Trophoblast cell (in vitro differentiated cells and primary cell): ENCODE data around the gene DNMT3L.
"Not testable (repeated sequence)": the region's sequence is repeated elsewhere in the genome, so short reads cannot be mapped to it uniquely, and the experiment has no call there.

Experiments
- DNase-seq, 2 donors: peaks; one replicate each; pipeline ENCODE4 v3.0.0-alpha.2; 2016
- H2AFZ ChIP-seq: 2 replicates; pipeline ENCODE4 v1.6.1; 2013; ENCODE audit warnings: low read length, moderate library complexity, mild to moderate bottlenecking; ENCODE audit not compliant: insufficient read depth, poor library complexity
- H2AK5ac ChIP-seq: 2 replicates; pipeline ENCODE4 v1.6.1; 2013; ENCODE audit warnings: mild to moderate bottlenecking, low read length
- H2BK120ac ChIP-seq: 2 replicates; pipeline ENCODE4 v1.6.1; 2013; ENCODE audit warnings: low read length, mild to moderate bottlenecking, moderate library complexity; ENCODE audit not compliant: insufficient read depth, poor library complexity
- H2BK12ac ChIP-seq: 2 replicates; pipeline ENCODE4 v1.6.1; 2013; ENCODE audit warnings: mild to moderate bottlenecking, low read length, moderate library complexity
- H2BK5ac ChIP-seq: 2 replicates; pipeline ENCODE4 v1.6.1; 2013; ENCODE audit warnings: low read length, low read depth, moderate library complexity, mild to moderate bottlenecking; ENCODE audit not compliant: poor library complexity
- H3K14ac ChIP-seq: 2 replicates; pipeline ENCODE4 v1.6.1; 2013; ENCODE audit warnings: mild to moderate bottlenecking, low read length
- H3K18ac ChIP-seq: 2 replicates; pipeline ENCODE4 v1.6.1; 2013; ENCODE audit warnings: mild to moderate bottlenecking, low read length
- H3K23ac ChIP-seq: 2 replicates; pipeline ENCODE4 v1.6.1; 2013; ENCODE audit warnings: low read length
- H3K27ac ChIP-seq: 2 replicates; pipeline ENCODE4 v1.5.1; 2013; ENCODE audit warnings: low read depth, mild to moderate bottlenecking, inconsistent platforms, low read length, moderate library complexity
- H3K27me3 ChIP-seq: 2 replicates; pipeline ENCODE4 v1.6.1; 2013; ENCODE audit warnings: inconsistent platforms, mild to moderate bottlenecking, low read length, moderate library complexity; ENCODE audit not compliant: insufficient read depth
- H3K36me3 ChIP-seq, 2 experiments: 1 replicate in 1 of 2; 2 replicates in 1 of 2; pipeline ENCODE4 v1.6.1; 2013; ENCODE audit warnings: low read length in 2 of 2, mild to moderate bottlenecking in 2 of 2, moderate library complexity in 1 of 2; ENCODE audit not compliant: insufficient read depth in 2 of 2, control insufficient read depth in 1 of 2
- H3K4ac ChIP-seq: 2 replicates; pipeline ENCODE4 v1.6.1; 2013; ENCODE audit warnings: low read depth, mild to moderate bottlenecking, low read length, moderate library complexity
- H3K4me1 ChIP-seq, 2 experiments: 1 replicate in 1 of 2; 2 replicates in 1 of 2; pipeline ENCODE4 v1.6.1; 2013; ENCODE audit warnings: low read length in 2 of 2, mild to moderate bottlenecking in 2 of 2, moderate library complexity in 1 of 2; ENCODE audit not compliant: insufficient read depth in 2 of 2, control insufficient read depth in 1 of 2
- H3K4me2 ChIP-seq: 2 replicates; pipeline ENCODE4 v1.6.1; 2013; ENCODE audit warnings: inconsistent platforms, mild to moderate bottlenecking, low read length, moderate library complexity
- H3K4me3 ChIP-seq: 2 replicates; pipeline ENCODE4 v1.5.1; 2013; ENCODE audit warnings: mild to moderate bottlenecking, low read depth, low read length, inconsistent platforms
- H3K79me1 ChIP-seq: one replicate; pipeline ENCODE4 v1.6.1; 2013; ENCODE audit warnings: low read length
- H3K79me2 ChIP-seq: 2 replicates; pipeline ENCODE4 v1.6.1; 2013; ENCODE audit warnings: low read length, mild to moderate bottlenecking; ENCODE audit not compliant: control insufficient read depth, insufficient read depth, poor library complexity
- H3K9ac ChIP-seq: 2 replicates; pipeline ENCODE4 v1.6.1; 2013; ENCODE audit warnings: mild to moderate bottlenecking, low read length
- H3K9me3 ChIP-seq: 2 replicates; pipeline ENCODE4 v1.6.1; 2013; ENCODE audit warnings: low read depth, mild to moderate bottlenecking, control low read depth, inconsistent platforms, low read length; ENCODE audit not compliant: insufficient read depth
- H4K12ac ChIP-seq: 2 replicates; pipeline ENCODE4 v1.6.1; 2013; ENCODE audit warnings: low read depth, mild to moderate bottlenecking, low read length, moderate library complexity
- H4K8ac ChIP-seq: 2 replicates; pipeline ENCODE4 v1.6.1; 2013; ENCODE audit warnings: low read depth, mild to moderate bottlenecking, low read length, moderate library complexity
- H4K91ac ChIP-seq: one replicate; pipeline ENCODE4 v1.6.1; 2013; ENCODE audit warnings: low read depth, mild to moderate bottlenecking, low read length, moderate library complexity
- WGBS: extraction: QIAGEN DNeasy Blood & Tissue Kit; methylation state at CpG from one replicate; pipeline ENCODE4 v1.1.7; 2013; ENCODE audit warnings: missing lambda C conversion rate; ENCODE audit not compliant: insufficient read length, insufficient coverage; ENCODE audit errors: extremely low coverage; 5-methylcytosine and 5-hydroxymethylcytosine counted together

Gene DNMT3L

GRCh38 chr21:44304877-44305293 lies 43.2 kb upstream of the DNMT3L start:
- no CpG with 5 or more reads among the region's 8 CpGs for WGBS
- Histone ChIP-seq H3K36me3 (peaks cover 17 to 18% of the 10 kb centered on the region in 2 experiments), H2AFZ (no peak overlapping the region), H3K14ac (no peak overlapping the region), H3K79me2 (peaks cover 10% of the 10 kb centered on the region), H3K9ac (no peak overlapping the region), H3K27ac (no peak overlapping the region), H2AK5ac (no peak overlapping the region), H2BK12ac (no peak overlapping the region), H3K4ac (no peak overlapping the region), H3K27me3 (no peaks in the 10 kb centered on the region), H3K4me2 (no peak overlapping the region), H3K79me1 (peaks cover 9% of the 10 kb centered on the region), H3K18ac (peak overlapping the region; percentile 2), H2BK120ac (no peak overlapping the region), H2BK5ac (no peak overlapping the region), H4K12ac (no peak overlapping the region), H3K4me3 (no peak overlapping the region), H4K8ac (no peak overlapping the region), H3K9me3 (peaks cover 1% of the 10 kb centered on the region), H3K4me1 (peaks cover 6 to 8% of the 10 kb centered on the region in 2 experiments), H4K91ac (no peak overlapping the region), H3K23ac (no peak overlapping the region)
- peak; percentile 27 to 38 for DNase-seq

DNA sequence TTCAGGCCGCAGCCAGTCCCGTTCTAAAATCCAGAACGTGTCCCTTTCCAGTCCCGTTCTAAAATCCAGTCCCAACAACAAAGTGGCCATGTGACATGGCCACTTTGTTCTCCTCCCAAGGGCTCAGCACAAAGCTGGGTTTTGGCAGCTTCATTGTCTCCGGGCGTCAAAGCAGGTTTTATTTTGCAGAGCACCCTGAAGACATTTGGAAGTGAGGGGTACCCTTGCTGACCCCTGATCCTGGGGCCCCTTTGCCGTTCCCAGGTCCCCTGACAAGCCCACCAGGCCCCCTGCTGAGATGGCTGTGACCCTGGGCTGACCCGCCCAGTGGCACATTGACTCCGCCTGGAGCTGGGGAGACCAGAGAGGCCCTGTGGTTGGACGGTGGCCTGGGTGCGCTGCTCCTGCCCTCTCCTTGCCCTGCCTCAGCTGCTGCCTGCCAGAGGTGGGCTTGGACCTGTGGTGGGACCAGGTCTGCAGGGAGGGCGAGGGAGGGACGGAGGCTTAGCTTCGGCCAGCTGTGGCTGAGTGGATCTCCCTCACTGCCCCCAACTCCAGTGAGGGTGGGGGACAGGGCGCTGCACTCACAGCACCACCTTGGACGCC lies 42.4 kb upstream of the DNMT3L start:
- Histone ChIP-seq H2AK5ac (no peak overlapping the region), H4K8ac (no peak overlapping the region), H3K79me1 (peaks cover 14% of the 10 kb centered on the region), H2BK120ac (no peak overlapping the region), H3K79me2 (peaks cover 12% of the 10 kb centered on the region), H3K4me1 (peaks cover 7 to 8% of the 10 kb centered on the region in 2 experiments), H2BK5ac (no peak overlapping the region), H3K36me3 (peaks cover 14 to 15% of the 10 kb centered on the region in 2 experiments), H3K9ac (no peak overlapping the region), H3K27ac (no peak overlapping the region), H3K18ac (peak overlapping the region; percentile 7), H4K12ac (no peak overlapping the region), H3K27me3 (no peaks in the 10 kb centered on the region), H3K23ac (no peak overlapping the region), H3K14ac (no peak overlapping the region), H3K4ac (peak overlapping the region; percentile 8), H2AFZ (no peak overlapping the region), H3K9me3 (peaks cover 1% of the 10 kb centered on the region), H3K4me3 (no peak overlapping the region), H4K91ac (no peak overlapping the region), H3K4me2 (no peak overlapping the region), H2BK12ac (no peak overlapping the region)
- WGBS, result no CpG with 5 or more reads among the region's 16 CpGs
- DNase-seq, result no peak

- H2AFZ ChIP-seq, result no peak overlapping the region
- H2BK12ac ChIP-seq, result no peak overlapping the region
- H3K23ac ChIP-seq, result no peak overlapping the region
- peaks cover 14 to 15% of the 10 kb centered on the region in 2 experiments for H3K36me3 ChIP-seq
- no peaks in the 10 kb centered on the region for H3K27me3 ChIP-seq
- no peak overlapping the region for H3K18ac ChIP-seq
- no peak overlapping the region for H3K4me3 ChIP-seq
- H3K14ac ChIP-seq, result no peak overlapping the region
- H4K91ac ChIP-seq, result no peak overlapping the region
- H3K79me2 ChIP-seq, result peaks cover 12% of the 10 kb centered on the region
- no peak overlapping the region for H2BK5ac ChIP-seq
- H3K4me2 ChIP-seq, result no peak overlapping the region
- no peak for DNase-seq
- no peak overlapping the region for H3K27ac ChIP-seq
- no peak overlapping the region for H4K8ac ChIP-seq
- H3K9me3 ChIP-seq, result peaks cover 1% of the 10 kb centered on the region
- no CpG with 5 or more reads among the region's 12 CpGs for WGBS
- no peak overlapping the region for H3K9ac ChIP-seq
- no peak overlapping the region for H3K4ac ChIP-seq
- peaks cover 14% of the 10 kb centered on the region for H3K79me1 ChIP-seq
- H2AK5ac ChIP-seq, result no peak overlapping the region
- H3K4me1 ChIP-seq, result peaks cover 9% of the 10 kb centered on the region in 2 experiments
- H2BK120ac ChIP-seq, result no peak overlapping the region
- H4K12ac ChIP-seq, result no peak overlapping the region
Measured at GRCh38 chr21:44303490-44303981, 41.8 kb upstream of the DNMT3L start.

DNA sequence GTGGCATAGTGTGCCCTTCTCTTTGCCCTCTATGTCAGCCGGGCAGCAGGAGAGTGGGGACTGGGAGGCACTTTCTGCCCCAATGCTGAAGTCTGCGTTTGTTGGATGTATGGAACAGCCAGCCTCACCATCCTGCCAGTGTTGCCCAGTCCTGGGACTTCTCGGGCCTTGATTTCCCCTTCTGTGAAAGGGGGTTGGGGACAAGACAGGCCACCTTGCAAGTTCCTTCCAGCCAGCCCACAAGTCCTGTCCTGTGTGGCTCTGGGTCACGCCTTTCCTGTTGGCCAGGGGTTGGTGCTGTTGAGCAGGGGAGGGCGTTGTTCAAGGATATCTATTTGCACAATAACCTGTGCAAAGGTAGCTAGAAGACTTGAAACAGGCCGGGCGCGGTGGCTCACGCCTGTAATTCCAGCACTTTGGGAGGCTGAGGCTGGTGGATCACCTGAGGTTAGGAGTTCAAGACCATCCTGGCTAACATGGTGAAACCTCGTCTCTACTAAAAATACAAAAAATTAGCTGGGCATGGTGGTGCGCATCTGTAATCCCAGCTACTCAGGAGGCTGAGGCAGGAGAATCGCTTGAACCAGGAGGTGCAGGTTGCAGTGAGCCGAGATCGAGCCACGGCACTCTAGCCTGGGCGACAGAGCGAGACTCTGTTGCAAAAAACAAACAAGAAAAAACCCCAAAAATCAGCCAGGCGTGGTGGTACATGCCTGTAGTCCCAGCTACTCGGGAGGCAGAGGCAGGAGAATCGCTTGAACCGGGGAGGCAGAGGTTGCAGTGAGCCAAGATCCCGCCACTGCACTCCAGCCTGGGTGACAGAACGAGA lies 41.1 kb upstream of the DNMT3L start:
- Histone ChIP-seq H3K36me3 (peaks cover 10 to 12% of the 10 kb centered on the region in 2 experiments), H3K79me2 (peaks cover 12% of the 10 kb centered on the region), H3K79me1 (peaks cover 14% of the 10 kb centered on the region)
- not testable (repeated sequence) for H3K4me3 ChIP-seq, H3K4me1 ChIP-seq, H3K4me2 ChIP-seq, H3K9me3 ChIP-seq, H2AK5ac ChIP-seq, H3K4ac ChIP-seq, H3K18ac ChIP-seq, H4K91ac ChIP-seq, H3K23ac ChIP-seq, H4K8ac ChIP-seq, H2BK120ac ChIP-seq, H3K27me3 ChIP-seq, H3K9ac ChIP-seq, H2BK5ac ChIP-seq, H3K27ac ChIP-seq, H4K12ac ChIP-seq, H3K14ac ChIP-seq, H2BK12ac ChIP-seq, H2AFZ ChIP-seq
- no CpG with 5 or more reads among the region's 23 CpGs for WGBS
- peak; percentile 16 to 62 for DNase-seq
